Neural crest cell (in vitro differentiated cells): ENCODE results near the gene ZNF608. TPM values are rescaled to one million over a fixed set of nuclear protein-coding genes. Genes with fewer than 3 reads are reported as not detected.

ENCODE experiments used
- DNase-seq: peaks from one replicate; pipeline ENCODE4 v3.0.0; 2021; ENCODE audit warnings: low read depth, mixed read lengths, low spot score
- H3K27ac Mint-ChIP-seq: one replicate; pipeline ENCODE4 v1.8.0; 2021; ENCODE audit warnings: mild to moderate bottlenecking, mixed read lengths; ENCODE audit not compliant: unreplicated experiment
- H3K27me3 Mint-ChIP-seq: 2 replicates; pipeline ENCODE4 v1.8.0; 2021; ENCODE audit warnings: low read depth, mild to moderate bottlenecking, mixed read lengths
- H3K36me3 Mint-ChIP-seq: 2 replicates; pipeline ENCODE4 v1.8.0; 2021; ENCODE audit warnings: low read depth, mild to moderate bottlenecking, mixed read lengths
- H3K4me1 Mint-ChIP-seq: 2 replicates; pipeline ENCODE4 v1.8.0; 2021; ENCODE audit warnings: mixed read lengths
- H3K4me3 Mint-ChIP-seq: one replicate; pipeline ENCODE4 v1.8.0; 2021; ENCODE audit warnings: mild to moderate bottlenecking, mixed read lengths
- H3K9me3 Mint-ChIP-seq: 2 replicates; pipeline ENCODE4 v1.8.0; 2021; ENCODE audit warnings: mixed read lengths
- CTCF ChIP-seq: fragments of 200-600 bp; sonication (generic); conservative IDR thresholded peaks from 2 replicates; pipeline ENCODE4 v1.5.0; 2021; ENCODE audit warnings: antibody characterized with exemption, mild to moderate bottlenecking
- total RNA-seq: library from RNA; stranded (reverse); gene quantifications from 2 replicates; pipeline ENCODE4 v1.2.1, GENCODE V29; 2021

The ZNF608 gene
- total RNA-seq, 1 donor from 2014 or later = 106 TPM

GRCh38 chr5:124737651-124738050 lies 8.8 kb downstream of the ZNF608 start:
- no peak for DNase-seq
- Mint-ChIP-seq H3K9me3 (no peaks in the 10 kb centered on the region), H3K4me3 (no peak overlapping the region), H3K36me3 (no peaks in the 10 kb centered on the region), H3K4me1 (peaks cover 72% of the 10 kb centered on the region), H3K27me3 (no peaks in the 10 kb centered on the region), H3K27ac (no peak overlapping the region)
- no peak for TF ChIP-seq CTCF

- no peak for DNase-seq
- H3K9me3 Mint-ChIP-seq = no peaks in the 10 kb centered on the region
- H3K4me3 Mint-ChIP-seq = peak overlapping the region; percentile 42
- no peak overlapping the region for H3K27ac Mint-ChIP-seq
- H3K36me3 Mint-ChIP-seq = no peaks in the 10 kb centered on the region
- H3K4me1 Mint-ChIP-seq = peaks cover 81% of the 10 kb centered on the region
- no peaks in the 10 kb centered on the region for H3K27me3 Mint-ChIP-seq
- TF ChIP-seq CTCF = no peak
Observed at GRCh38 chr5:124736805-124737188, 9.6 kb downstream of the ZNF608 start.

GRCh38 chr5:124736082-124736804 lies 10.2 kb downstream of the ZNF608 start:
- H3K9me3 Mint-ChIP-seq = no peaks in the 10 kb centered on the region
- no peaks in the 10 kb centered on the region for H3K27me3 Mint-ChIP-seq
- H3K27ac Mint-ChIP-seq = no peak overlapping the region
- DNase-seq = no peak
- H3K36me3 Mint-ChIP-seq = no peaks in the 10 kb centered on the region
- H3K4me1 Mint-ChIP-seq = peaks cover 82% of the 10 kb centered on the region
- H3K4me3 Mint-ChIP-seq = peak overlapping the region; percentile 76
- TF ChIP-seq CTCF = no peak

- TF ChIP-seq CTCF = no peak
- no peaks in the 10 kb centered on the region for H3K27me3 Mint-ChIP-seq
- peak overlapping the region; percentile 4 for H3K27ac Mint-ChIP-seq
- H3K4me3 Mint-ChIP-seq = peak overlapping the region; percentile 76
- H3K9me3 Mint-ChIP-seq = no peaks in the 10 kb centered on the region
- H3K4me1 Mint-ChIP-seq = peaks cover 88% of the 10 kb centered on the region
- H3K36me3 Mint-ChIP-seq = no peaks in the 10 kb centered on the region
- peak; percentile 54 for DNase-seq
Observed at GRCh38 chr5:124735169-124735858, 11.1 kb downstream of the ZNF608 start.

- no peak for DNase-seq
- Mint-ChIP-seq H3K27ac (no peak overlapping the region), H3K4me3 (peak overlapping the region; percentile 58), H3K27me3 (no peaks in the 10 kb centered on the region), H3K9me3 (no peaks in the 10 kb centered on the region), H3K36me3 (no peaks in the 10 kb centered on the region), H3K4me1 (peaks cover 88% of the 10 kb centered on the region)
- TF ChIP-seq CTCF = no peak
Observed at GRCh38 chr5:124734574-124735168, 11.8 kb downstream of the ZNF608 start.
